Thoracic aorta (tissue), 2 donors: ENCODE data around the gene CETN1. TPM values are rescaled to one million over a fixed set of nuclear protein-coding genes. Genes with fewer than 3 reads are reported as not detected.

Source experiments
- ATAC-seq: fragments of 150-250 bp; one replicate; pipeline ENCODE4 v1.8.0; 2017; ENCODE audit warnings: low read depth; ENCODE audit not compliant: insufficient number of reproducible peaks, low FRiP score
- DNase-seq: peaks from one replicate; pipeline ENCODE4 v3.0.0-alpha.2; 2020; ENCODE audit warnings: low spot score
- H3K27ac ChIP-seq, 2 donors: fragments of 200-600 bp; sonication (generic); 1 replicate in 1 of 2; 2 replicates in 1 of 2; pipeline ENCODE4 v1.5.1; 2016; ENCODE audit warnings: mild to moderate bottlenecking in 2 of 2, moderate library complexity in 2 of 2
- H3K27me3 ChIP-seq: fragments of 200-600 bp; sonication (generic); replicated peaks from 2 replicates; pipeline ENCODE4 v1.6.0; 2016; ENCODE audit warnings: mild to moderate bottlenecking; ENCODE audit not compliant: insufficient read depth
- H3K36me3 ChIP-seq: fragments of 200-600 bp; sonication (generic); one replicate; pipeline ENCODE4 v1.5.1; 2016
- H3K4me1 ChIP-seq, 2 donors: fragments of 200-600 bp; sonication (generic); 1 replicate in 1 of 2; 2 replicates in 1 of 2; pipeline versions ENCODE4 v1.5.1 to v1.6.0; 2016; ENCODE audit warnings: low read depth in 2 of 2, mild to moderate bottlenecking in 1 of 2; ENCODE audit not compliant: control insufficient read depth in 1 of 2
- H3K4me3 ChIP-seq: fragments of 200-600 bp; sonication (generic); 2 replicates; pipeline ENCODE4 v1.5.1; 2016; ENCODE audit warnings: mild to moderate bottlenecking
- H3K9me3 ChIP-seq: fragments of 200-600 bp; sonication (generic); 2 replicates; pipeline ENCODE4 v1.5.1; 2016
- total RNA-seq, 2 donors: library from RNA; depleted of rRNA; stranded (reverse); fragments of >200 nt; gene quantifications; one replicate each; pipeline versions ENCODE4 v1.1.0 to v1.2.3, GENCODE V29; 2016
- TF ChIP-seq, protein P1 (sequence below): fragments of 200-600 bp; sonication (generic); IDR thresholded peaks from one replicate; pipeline ENCODE4 v1.5.1; 2019; ENCODE audit warnings: antibody characterized with exemption

The CETN1 gene
- not detected for total RNA-seq

DNA sequence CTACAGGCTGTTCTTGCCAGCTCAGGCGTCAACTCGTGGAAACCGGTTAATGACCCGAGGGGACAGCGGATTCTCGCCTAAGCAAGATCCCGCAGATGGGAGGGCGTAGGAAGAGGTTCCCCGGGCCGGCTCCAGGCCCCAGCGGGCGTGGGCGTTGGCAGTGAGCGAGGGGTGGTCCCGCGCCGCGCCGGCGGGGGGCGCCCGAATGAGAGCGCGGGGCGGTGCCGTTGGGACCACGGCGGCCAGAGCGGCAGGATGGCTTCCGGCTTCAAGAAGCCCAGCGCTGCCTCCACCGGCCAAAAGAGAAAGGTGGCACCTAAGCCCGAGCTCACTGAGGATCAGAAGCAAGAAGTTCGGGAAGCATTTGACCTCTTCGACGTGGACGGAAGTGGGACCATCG, at the start of gene CETN1:
Gene CETN1, plus strand, starts transcription at position 227 of the 400 bp plus-strand sequence. Its CDS starts 29 bp downstream, at position 256.
- no peaks in the 10 kb centered on the region for H3K36me3 ChIP-seq
- H3K27me3 ChIP-seq = no peaks in the 10 kb centered on the region
- H3K27ac ChIP-seq = no peak within 1 kb of the TSS
- H3K4me1 ChIP-seq = peaks cover 5 to 38% of the 10 kb centered on the region in 2 donors
- TF ChIP-seq, protein P1, sequence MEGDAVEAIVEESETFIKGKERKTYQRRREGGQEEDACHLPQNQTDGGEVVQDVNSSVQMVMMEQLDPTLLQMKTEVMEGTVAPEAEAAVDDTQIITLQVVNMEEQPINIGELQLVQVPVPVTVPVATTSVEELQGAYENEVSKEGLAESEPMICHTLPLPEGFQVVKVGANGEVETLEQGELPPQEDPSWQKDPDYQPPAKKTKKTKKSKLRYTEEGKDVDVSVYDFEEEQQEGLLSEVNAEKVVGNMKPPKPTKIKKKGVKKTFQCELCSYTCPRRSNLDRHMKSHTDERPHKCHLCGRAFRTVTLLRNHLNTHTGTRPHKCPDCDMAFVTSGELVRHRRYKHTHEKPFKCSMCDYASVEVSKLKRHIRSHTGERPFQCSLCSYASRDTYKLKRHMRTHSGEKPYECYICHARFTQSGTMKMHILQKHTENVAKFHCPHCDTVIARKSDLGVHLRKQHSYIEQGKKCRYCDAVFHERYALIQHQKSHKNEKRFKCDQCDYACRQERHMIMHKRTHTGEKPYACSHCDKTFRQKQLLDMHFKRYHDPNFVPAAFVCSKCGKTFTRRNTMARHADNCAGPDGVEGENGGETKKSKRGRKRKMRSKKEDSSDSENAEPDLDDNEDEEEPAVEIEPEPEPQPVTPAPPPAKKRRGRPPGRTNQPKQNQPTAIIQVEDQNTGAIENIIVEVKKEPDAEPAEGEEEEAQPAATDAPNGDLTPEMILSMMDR = no peak
- no peak within 1 kb of the TSS for H3K4me3 ChIP-seq
- ATAC-seq = no peak
- H3K9me3 ChIP-seq = peaks cover 3% of the 10 kb centered on the region
- DNase-seq = no peak

DNA sequence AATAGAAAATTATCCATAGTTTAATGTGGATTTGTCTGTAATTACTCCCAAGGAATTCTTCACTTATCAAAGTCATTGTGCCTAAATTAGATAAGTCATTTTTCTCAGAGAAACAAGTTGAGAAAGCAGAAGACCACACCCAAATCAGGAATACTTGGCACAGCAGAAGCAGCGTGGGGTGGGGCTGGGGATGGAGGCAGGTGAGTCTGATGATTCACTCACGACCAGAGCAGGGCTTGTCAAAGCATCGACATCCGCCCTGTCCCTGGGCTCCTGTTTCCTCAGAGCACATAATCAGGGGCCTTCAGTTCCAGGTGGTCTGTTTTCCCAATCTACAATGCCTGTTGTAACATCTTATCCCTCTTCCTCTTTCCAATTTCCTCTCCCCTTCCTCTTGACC, 48.2 kb upstream of the CETN1 start:
- DNase-seq (no peak), ATAC-seq (no peak)
- no peaks in the 10 kb centered on the region for H3K36me3 ChIP-seq
- H3K4me3 ChIP-seq = no peak overlapping the region
- H3K27me3 ChIP-seq = no peaks in the 10 kb centered on the region
- H3K4me1 ChIP-seq = peaks cover 0 to 7% of the 10 kb centered on the region in 2 donors
- H3K27ac ChIP-seq = no peak overlapping the region
- TF ChIP-seq, protein P1 = no peak
- no peaks in the 10 kb centered on the region for H3K9me3 ChIP-seq

DNA sequence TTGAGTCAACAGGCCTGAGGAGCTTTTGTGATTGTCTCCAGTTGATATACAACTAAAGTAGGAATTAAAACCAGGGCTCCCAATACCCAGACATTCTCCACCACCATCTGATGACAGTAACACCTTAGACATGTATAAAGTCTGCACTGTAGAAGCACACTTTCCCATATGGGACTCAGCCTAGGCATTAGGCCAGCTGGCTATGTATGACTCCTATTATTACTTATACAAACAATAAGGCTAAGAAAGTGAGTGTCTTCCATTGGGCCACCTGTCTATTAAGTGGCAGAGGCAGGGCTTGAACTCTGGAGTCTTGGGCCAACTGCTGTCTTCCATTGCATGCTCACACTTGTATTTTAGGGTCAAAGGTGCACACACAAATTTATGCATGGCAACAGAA, 47.5 kb upstream of the CETN1 start:
- ATAC-seq = no peak
- H3K27me3 ChIP-seq = no peaks in the 10 kb centered on the region
- TF ChIP-seq, protein P1 = no peak

DNA sequence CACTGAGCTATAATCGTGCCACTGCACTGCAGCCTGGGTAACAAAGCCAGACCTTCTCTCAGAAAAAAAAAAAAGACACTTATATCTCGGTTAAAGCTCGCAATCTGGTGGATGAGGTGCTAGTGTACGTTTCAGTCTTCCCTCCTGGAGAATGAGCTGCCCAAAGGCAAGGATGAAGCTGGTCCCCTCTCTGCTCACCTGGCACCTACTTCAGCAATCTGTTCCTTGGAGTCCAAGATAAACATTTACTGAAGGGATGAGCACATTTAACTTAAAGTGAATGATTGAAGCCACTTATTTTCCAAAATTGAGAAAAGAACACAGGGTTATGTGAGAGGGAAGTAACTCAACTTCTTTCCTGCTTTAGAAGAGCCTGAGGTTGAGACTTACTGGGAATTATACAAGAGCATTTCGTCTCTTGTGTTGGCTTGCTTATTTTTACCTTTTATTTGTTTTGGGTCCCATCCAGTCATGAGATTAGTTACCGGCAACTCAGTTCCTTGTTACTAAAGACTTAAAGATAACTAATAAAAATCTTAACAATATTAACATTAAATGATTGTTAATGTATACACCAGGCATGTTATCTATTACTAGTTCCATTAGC, 46.1 kb upstream of the CETN1 start:
- Histone ChIP-seq H3K4me1 (no peaks in the 10 kb centered on the region), H3K27me3 (no peaks in the 10 kb centered on the region), H3K36me3 (no peaks in the 10 kb centered on the region), H3K27ac (no peak overlapping the region), H3K9me3 (no peaks in the 10 kb centered on the region), H3K4me3 (no peak overlapping the region)
- TF ChIP-seq, protein P1 = no peak
- ATAC-seq (no peak), DNase-seq (no peak)

More for the DNA sequence above, 47.5 kb upstream of the CETN1 start:
- H3K36me3 ChIP-seq = no peaks in the 10 kb centered on the region
- H3K27ac ChIP-seq = no peak overlapping the region
- no peak for DNase-seq
- H3K4me3 ChIP-seq = no peak overlapping the region
- no peaks in the 10 kb centered on the region for H3K9me3 ChIP-seq
- peaks cover 0 to under 1% of the 10 kb centered on the region in 2 donors for H3K4me1 ChIP-seq

DNA sequence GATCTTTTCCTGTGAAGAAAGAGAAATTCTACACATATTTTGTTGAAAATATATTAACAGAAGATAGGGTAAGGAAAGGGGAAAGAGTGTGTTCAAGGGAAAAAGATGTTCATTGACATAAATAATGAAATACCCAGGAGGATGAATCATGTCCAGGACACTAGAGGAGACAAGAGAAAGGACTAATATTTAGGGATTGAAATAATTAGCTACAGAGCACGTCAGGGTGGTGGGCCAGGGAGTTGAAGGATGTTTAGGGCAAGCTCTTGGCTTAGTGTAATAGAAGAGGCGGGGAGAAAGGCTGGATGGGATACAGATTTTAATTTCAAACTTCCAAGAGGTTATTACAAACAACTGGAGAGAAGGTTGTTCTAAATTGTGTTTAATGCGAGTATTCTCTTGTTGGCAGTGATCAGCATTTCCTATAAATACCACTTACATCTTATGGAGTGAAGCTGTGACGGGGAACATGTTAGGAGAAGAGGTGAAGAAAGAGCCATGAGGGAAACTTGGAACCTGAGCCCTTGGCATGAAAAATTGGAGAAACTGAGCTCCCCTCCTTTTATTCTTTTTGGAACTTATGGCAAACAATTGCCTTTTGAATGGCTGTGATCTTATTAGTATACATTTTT, 36.6 kb upstream of the CETN1 start:
- TF ChIP-seq, protein P1 = no peak
- Histone ChIP-seq H3K36me3 (no peaks in the 10 kb centered on the region), H3K27ac (no peak overlapping the region)

More for the DNA sequence above, 36.6 kb upstream of the CETN1 start:
- DNase-seq (no peak), ATAC-seq (no peak)
- no peaks in the 10 kb centered on the region for H3K9me3 ChIP-seq
- no peak overlapping the region for H3K4me3 ChIP-seq
- no peaks in the 10 kb centered on the region for H3K27me3 ChIP-seq
- H3K4me1 ChIP-seq = no peaks in the 10 kb centered on the region
